ENCODE measurements around the gene APLN. TPM values are rescaled to one million over a fixed set of nuclear protein-coding genes. Genes with fewer than 3 reads are reported as not detected.

APLN gene
- total RNA-seq, 2 donors from 2014 or later = 1.1 to 1.8 TPM

- Histone ChIP-seq H3K36me3 (no peaks in the 10 kb centered on the region), H3K4me3 (no peak overlapping the region), H3K9me3 (no peaks in the 10 kb centered on the region), H3K27ac (no peak overlapping the region), H3K4me1 (ENCODE audit: control insufficient read depth in 1 of 2, low read depth in 2 of 2) (peaks cover 0 to 14% of the 10 kb centered on the region in 2 donors), H3K27me3 (replicated peaks; ENCODE audit: insufficient read depth) (no peaks in the 10 kb centered on the region)
- DNase-seq (ENCODE audit: low spot score) (no peak), ATAC-seq (ENCODE audit: insufficient number of reproducible peaks, low FRiP score, low read depth) (no peak)
- no peak for TF ChIP-seq CTCF (IDR thresholded peaks at IDR 0.05)
Observed at GRCh38 chrX:129655547-129656249, 942 bp upstream of the APLN start.

GRCh38 chrX:129653971-129654651 lies 645 bp downstream of the APLN start:
- DNase-seq (ENCODE audit: low spot score) (no peak), ATAC-seq (ENCODE audit: insufficient number of reproducible peaks, low FRiP score, low read depth) (no peak)
- peak overlapping the region in 1 of 2 donors; percentile 35 for H3K27ac ChIP-seq
- H3K27me3 ChIP-seq (replicated peaks; ENCODE audit: insufficient read depth) = no peaks in the 10 kb centered on the region
- no peaks in the 10 kb centered on the region for H3K9me3 ChIP-seq
- peak overlapping the region; percentile 74 for H3K4me3 ChIP-seq
- H3K4me1 ChIP-seq (ENCODE audit: control insufficient read depth in 1 of 2, low read depth in 2 of 2) = peaks cover 0 to 14% of the 10 kb centered on the region in 2 donors
- no peaks in the 10 kb centered on the region for H3K36me3 ChIP-seq
- TF ChIP-seq CTCF (IDR thresholded peaks at IDR 0.05) = no peak

- peaks cover 0 to 14% of the 10 kb centered on the region in 2 donors for H3K4me1 ChIP-seq (ENCODE audit: control insufficient read depth in 1 of 2, low read depth in 2 of 2)
- no peaks in the 10 kb centered on the region for H3K9me3 ChIP-seq
- no peaks in the 10 kb centered on the region for H3K27me3 ChIP-seq (replicated peaks; ENCODE audit: insufficient read depth)
- DNase-seq (ENCODE audit: low spot score) = no peak
- H3K27ac ChIP-seq = peak overlapping the region in 1 of 2 donors; percentile 35
- ATAC-seq (ENCODE audit: insufficient number of reproducible peaks, low FRiP score, low read depth) = no peak
- peak overlapping the region; percentile 74 for H3K4me3 ChIP-seq
- TF ChIP-seq CTCF (IDR thresholded peaks at IDR 0.05) = no peak
- H3K36me3 ChIP-seq = no peaks in the 10 kb centered on the region
Observed at GRCh38 chrX:129653181-129653970, 1.4 kb downstream of the APLN start.

GRCh38 chrX:129652565-129653169 lies 2.1 kb downstream of the APLN start:
- H3K27ac ChIP-seq = no peak overlapping the region
- DNase-seq (ENCODE audit: low spot score) = no peak
- peaks cover 0 to 14% of the 10 kb centered on the region in 2 donors for H3K4me1 ChIP-seq (ENCODE audit: control insufficient read depth in 1 of 2, low read depth in 2 of 2)
- no peaks in the 10 kb centered on the region for H3K27me3 ChIP-seq (replicated peaks; ENCODE audit: insufficient read depth)
- no peak for ATAC-seq (ENCODE audit: insufficient number of reproducible peaks, low FRiP score, low read depth)
- H3K9me3 ChIP-seq = no peaks in the 10 kb centered on the region
- H3K4me3 ChIP-seq = no peak overlapping the region
- TF ChIP-seq CTCF (IDR thresholded peaks at IDR 0.05) = no peak
- H3K36me3 ChIP-seq = no peaks in the 10 kb centered on the region
